Caco-2 (cell line): ENCODE measurements around the gene FRRS1L. TPM values are rescaled to one million over a fixed set of nuclear protein-coding genes. Genes with fewer than 3 reads are reported as not detected.

Experiments
- BruUV-seq: library from RNA; stranded (reverse); fragments of 400-500 nt; replicated peaks from 2 replicates; lab custom pipeline; 2021; lab: Mats Ljungman, UMichigan
- CTCF ChIA-PET: fragments of 300-600 bp; sonication (Branson Sonifier 250); formaldehyde crosslinking; loops from one replicate; lab custom pipeline; 2022; ENCODE audit warnings: antibody characterized with exemption; lab: Charles Lee
- POLR2A ChIA-PET: fragments of 300-600 bp; sonication (Branson Sonifier 250); formaldehyde crosslinking; loops from one replicate; lab custom pipeline; 2022; ENCODE audit warnings: antibody characterized with exemption; lab: Charles Lee
- DNase-seq, 2 experiments: peaks; one replicate each; pipeline versions ENCODE4 v3.0.0 to v3.0.0-alpha.2; 2020 to 2022
- H3K27me3 ChIP-seq: replicated peaks from 2 replicates; pipeline ENCODE4 v1.6.0; 2011; ENCODE audit warnings: low read length; ENCODE audit not compliant: control insufficient read depth, insufficient read depth
- H3K36me3 ChIP-seq: 2 replicates; pipeline ENCODE4 v1.5.1; 2011; ENCODE audit warnings: low read length; ENCODE audit not compliant: control insufficient read depth, insufficient read depth
- H3K4me1 ChIP-seq: fragments of 250-450 bp; sonication (Bioruptor Pico); 2 replicates; pipeline ENCODE4 v1.5.1; 2020; ENCODE audit warnings: mild to moderate bottlenecking
- H3K4me3 ChIP-seq: 2 replicates; pipeline ENCODE4 v1.5.1; 2011; ENCODE audit warnings: low read depth, mild to moderate bottlenecking, control low read depth, low read length
- H3K9me3 ChIP-seq: fragments of 250-450 bp; sonication (Bioruptor Pico); 2 replicates; pipeline ENCODE4 v1.5.1; 2020; ENCODE audit warnings: mild to moderate bottlenecking, moderate library complexity
- H3K27ac Mint-ChIP-seq: one replicate; pipeline ENCODE4 v1.8.0; 2022; ENCODE audit warnings: mixed read lengths; ENCODE audit not compliant: unreplicated experiment
- H3K27me3 Mint-ChIP-seq: one replicate; pipeline ENCODE4 v1.8.0; 2022; ENCODE audit warnings: mixed read lengths; ENCODE audit not compliant: insufficient read depth, unreplicated experiment
- H3K36me3 Mint-ChIP-seq: one replicate; pipeline ENCODE4 v1.8.0; 2022; ENCODE audit warnings: mild to moderate bottlenecking, mixed read lengths; ENCODE audit not compliant: insufficient read depth, unreplicated experiment
- H3K4me1 Mint-ChIP-seq: one replicate; pipeline ENCODE4 v1.8.0; 2022; ENCODE audit warnings: low read depth, mixed read lengths; ENCODE audit not compliant: unreplicated experiment
- H3K4me3 Mint-ChIP-seq: one replicate; pipeline ENCODE4 v1.8.0; 2022; ENCODE audit warnings: mild to moderate bottlenecking, moderate library complexity, mixed read lengths; ENCODE audit not compliant: unreplicated experiment
- H3K9me3 Mint-ChIP-seq: one replicate; pipeline ENCODE4 v1.8.0; 2022; ENCODE audit warnings: mixed read lengths; ENCODE audit not compliant: unreplicated experiment
- intact Hi-C: fragments of 100-400 bp; cut with micrococcal nuclease; formaldehyde crosslinking; loops from one replicate; pipeline ENCODE4 v1.10.0; 2022; ENCODE audit not compliant: unreplicated experiment
- total RNA-seq: library from RNA; stranded (reverse); gene quantifications from 2 replicates; pipeline ENCODE4 v1.2.3, GENCODE V29; 2022
- TF ChIP-seq, protein P1 (sequence below), 2 experiments: fragments of 200-600 bp in 1 of 2; IDR thresholded peaks; 1 replicate in 1 of 2; 2 replicates in 1 of 2; pipeline versions ENCODE4 v1.5.1 to v1.8.0; 2011 to 2022; ENCODE audit warnings: antibody characterized with exemption in 1 of 2, control low read depth in 1 of 2, inconsistent platforms in 1 of 2, low read depth in 1 of 2, low read length in 1 of 2, mild to moderate bottlenecking in 1 of 2, moderate library complexity in 1 of 2; ENCODE audit not compliant: insufficient read depth in 1 of 2, severe bottlenecking in 1 of 2, unreplicated experiment in 1 of 2

The FRRS1L gene
- total RNA-seq, 1 experiment from 2014 or later, result not detected

DNA sequence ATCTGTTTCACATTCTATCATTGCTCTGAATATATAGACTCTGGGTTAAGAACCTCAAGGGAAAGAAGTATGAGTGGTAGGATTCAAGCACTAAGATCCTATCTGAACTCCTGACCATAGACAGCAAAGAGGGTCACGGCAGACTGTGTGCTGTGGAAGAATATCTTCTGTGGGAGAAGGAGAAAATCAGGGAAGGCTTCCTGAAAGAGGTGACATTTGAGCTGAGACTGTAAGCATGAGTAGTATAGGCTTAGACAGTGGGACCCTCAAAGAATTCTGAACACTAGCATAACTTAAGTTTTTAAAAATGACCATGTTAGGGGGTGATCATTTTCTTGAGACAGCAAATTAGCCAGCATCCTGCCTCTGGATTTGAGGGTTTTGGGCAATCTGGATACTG lies 3.9 kb downstream of the FRRS1L start:
- ChIA-PET CTCF (no interaction called here), POLR2A (no interaction called here)
- H3K27me3 ChIP-seq, result no peaks in the 10 kb centered on the region
- Mint-ChIP-seq H3K36me3 (no peaks in the 10 kb centered on the region), H3K27me3 (no peaks in the 10 kb centered on the region), H3K9me3 (peaks cover 10% of the 10 kb centered on the region), H3K4me3 (no peak overlapping the region), H3K4me1 (peaks cover 7% of the 10 kb centered on the region), H3K27ac (no peak overlapping the region)
- DNase-seq, result no peak
- no peaks in the 10 kb centered on the region for H3K9me3 ChIP-seq
- TF ChIP-seq, protein P1, sequence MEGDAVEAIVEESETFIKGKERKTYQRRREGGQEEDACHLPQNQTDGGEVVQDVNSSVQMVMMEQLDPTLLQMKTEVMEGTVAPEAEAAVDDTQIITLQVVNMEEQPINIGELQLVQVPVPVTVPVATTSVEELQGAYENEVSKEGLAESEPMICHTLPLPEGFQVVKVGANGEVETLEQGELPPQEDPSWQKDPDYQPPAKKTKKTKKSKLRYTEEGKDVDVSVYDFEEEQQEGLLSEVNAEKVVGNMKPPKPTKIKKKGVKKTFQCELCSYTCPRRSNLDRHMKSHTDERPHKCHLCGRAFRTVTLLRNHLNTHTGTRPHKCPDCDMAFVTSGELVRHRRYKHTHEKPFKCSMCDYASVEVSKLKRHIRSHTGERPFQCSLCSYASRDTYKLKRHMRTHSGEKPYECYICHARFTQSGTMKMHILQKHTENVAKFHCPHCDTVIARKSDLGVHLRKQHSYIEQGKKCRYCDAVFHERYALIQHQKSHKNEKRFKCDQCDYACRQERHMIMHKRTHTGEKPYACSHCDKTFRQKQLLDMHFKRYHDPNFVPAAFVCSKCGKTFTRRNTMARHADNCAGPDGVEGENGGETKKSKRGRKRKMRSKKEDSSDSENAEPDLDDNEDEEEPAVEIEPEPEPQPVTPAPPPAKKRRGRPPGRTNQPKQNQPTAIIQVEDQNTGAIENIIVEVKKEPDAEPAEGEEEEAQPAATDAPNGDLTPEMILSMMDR (IDR thresholded peaks at IDR 0.05; ENCODE audit: insufficient read depth in 1 of 2, low read depth in 1 of 2, low read length in 1 of 2, severe bottlenecking in 1 of 2, unreplicated experiment in 1 of 2), result no peak
- no TSS peak for BruUV-seq
- H3K4me1 ChIP-seq, result peaks cover 14% of the 10 kb centered on the region
- no peaks in the 10 kb centered on the region for H3K36me3 ChIP-seq
- intact Hi-C loops, result no loop called here
- H3K4me3 ChIP-seq, result no peak overlapping the region

DNA sequence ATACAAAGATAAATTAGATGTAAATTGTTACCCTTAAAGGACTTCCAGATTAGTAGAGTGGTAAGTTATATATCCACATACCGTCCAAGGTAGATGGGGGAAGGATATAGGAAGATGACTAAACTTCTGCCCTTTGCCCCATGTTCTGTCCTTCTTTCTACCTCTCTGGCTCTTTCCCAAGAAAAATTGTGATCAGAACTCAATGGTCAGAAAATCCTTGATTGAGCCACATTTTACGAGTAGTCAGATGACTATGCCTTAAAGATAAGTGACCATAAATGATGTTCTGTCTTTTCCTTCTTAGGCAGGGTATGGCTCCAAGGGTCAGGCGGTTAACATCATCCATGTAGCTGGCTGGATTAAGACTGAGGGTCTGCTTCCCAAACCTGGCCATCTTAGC lies 4.4 kb downstream of the FRRS1L start:
- intact Hi-C loops, result no loop called here
- no peaks in the 10 kb centered on the region for H3K9me3 ChIP-seq
- H3K4me3 ChIP-seq, result no peak overlapping the region
- H3K27me3 Mint-ChIP-seq, result no peaks in the 10 kb centered on the region
- peaks cover 10% of the 10 kb centered on the region for H3K9me3 Mint-ChIP-seq
- H3K36me3 ChIP-seq, result no peaks in the 10 kb centered on the region
- H3K27me3 ChIP-seq, result no peaks in the 10 kb centered on the region
- H3K4me1 ChIP-seq, result peaks cover 14% of the 10 kb centered on the region
- peaks cover 7% of the 10 kb centered on the region for H3K4me1 Mint-ChIP-seq
- no peak for DNase-seq
- ChIA-PET CTCF (no interaction called here), POLR2A (no interaction called here)
- no peaks in the 10 kb centered on the region for H3K36me3 Mint-ChIP-seq
- no peak overlapping the region for H3K27ac Mint-ChIP-seq
- BruUV-seq, result no TSS peak
- no peak overlapping the region for H3K4me3 Mint-ChIP-seq
- TF ChIP-seq, protein P1 (IDR thresholded peaks at IDR 0.05; ENCODE audit: insufficient read depth in 1 of 2, low read depth in 1 of 2, low read length in 1 of 2, severe bottlenecking in 1 of 2, unreplicated experiment in 1 of 2), result no peak

DNA sequence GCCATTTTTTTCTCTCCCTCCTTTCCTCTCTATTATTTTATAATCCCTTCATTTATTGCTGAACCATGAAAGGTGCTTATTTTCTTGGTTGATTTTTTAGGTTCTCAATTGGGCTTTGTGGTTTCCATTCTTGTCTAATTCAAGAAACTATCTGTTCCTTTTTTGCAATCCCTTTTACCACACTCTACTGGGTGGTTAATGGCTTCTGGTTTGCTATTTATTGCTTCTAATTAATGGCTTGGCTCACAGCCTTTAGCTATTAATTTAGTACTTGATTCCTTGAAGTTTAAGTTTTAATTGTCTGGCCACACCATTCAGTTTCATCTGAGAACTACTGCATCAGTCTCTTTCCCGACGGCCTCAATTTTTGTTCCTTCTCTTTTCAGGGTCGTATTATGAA lies 5.6 kb downstream of the FRRS1L start:
- POLR2A ChIA-PET, result no interaction called here
- intact Hi-C loops, result no loop called here
- Mint-ChIP-seq H3K36me3 (no peaks in the 10 kb centered on the region), H3K4me1 (peaks cover 7% of the 10 kb centered on the region), H3K4me3 (no peak overlapping the region), H3K9me3 (peaks cover 10% of the 10 kb centered on the region), H3K27ac (no peak overlapping the region), H3K27me3 (no peaks in the 10 kb centered on the region)
- no peaks in the 10 kb centered on the region for H3K36me3 ChIP-seq
- H3K4me3 ChIP-seq, result no peak overlapping the region
- no peaks in the 10 kb centered on the region for H3K27me3 ChIP-seq
- H3K9me3 ChIP-seq, result no peaks in the 10 kb centered on the region
- BruUV-seq, result no TSS peak
- no peak for DNase-seq
- H3K4me1 ChIP-seq, result peaks cover 14% of the 10 kb centered on the region
- TF ChIP-seq, protein P1 (IDR thresholded peaks at IDR 0.05; ENCODE audit: insufficient read depth in 1 of 2, low read depth in 1 of 2, low read length in 1 of 2, severe bottlenecking in 1 of 2, unreplicated experiment in 1 of 2), result no peak
- CTCF ChIA-PET, result no interaction called here
